GM12891 (cell line): Measurements from ENCODE around the gene SFXN1.

Source experiments
- POLR2A ChIP-seq: IDR thresholded peaks from 2 replicates; pipeline ENCODE4 v1.6.1; 2011; ENCODE audit warnings: low read depth, low read length, control low read depth
- POLR2AphosphoS5 ChIP-seq: IDR thresholded peaks from 2 replicates; pipeline ENCODE4 v1.6.1; 2011; ENCODE audit warnings: low read depth, low read length, control low read depth
- SPI1 ChIP-seq: IDR thresholded peaks from 2 replicates; pipeline ENCODE4 v1.6.1; 2011; ENCODE audit warnings: low read depth, low read length, control low read depth

GRCh38 chr5:175564716-175565115, 86.4 kb downstream of the SFXN1 start:
- TF ChIP-seq POLR2A (no peak), POLR2AphosphoS5 (no peak), SPI1 (no peak)
